Activated CD4-positive, alpha-beta T cell treated with anti-CD3 and anti-CD28 coated beads, Interleukin-10, Interleukin-2, amounts not matched to agents 100 ng/mL and 50 ng/mL, durations not matched to agents 16 hours and 8 hours (primary cell): Measurements from ENCODE around the gene CD86.
A peak's percentile ranks its signal among the peaks of the same experiment; 100 is the strongest.
"Not testable (repeated sequence)": the region's sequence is repeated elsewhere in the genome, so short reads cannot be mapped to it uniquely, and the experiment has no call there.

Experiments
- DNase-seq: peaks from one replicate; pipeline ENCODE4 v3.0.0-alpha.2; 2020

The CD86 gene

GRCh38 chr3:122055215-122055614, at the start of gene CD86:
TSS of gene CD86 (plus strand) at chr3:122055362. CDS start at chr3:122055490, 128 bp downstream.
- DNase-seq: peak; percentile 54

GRCh38 chr3:122006267-122006666, 48.9 kb upstream of the CD86 start:
- DNase-seq: no peak

GRCh38 chr3:122008166-122008565, 47.0 kb upstream of the CD86 start:
- no peak for DNase-seq

GRCh38 chr3:122010506-122010905, 44.7 kb upstream of the CD86 start:
- no peak for DNase-seq

- DNase-seq: no peak
These were observed 43.8 kb upstream of the CD86 start for GRCh38 chr3:122011396-122011795.

GRCh38 chr3:122012821-122013220, 42.3 kb upstream of the CD86 start:
- no peak for DNase-seq

- no peak for DNase-seq
These were observed 41.7 kb upstream of the CD86 start for GRCh38 chr3:122013448-122013925.

GRCh38 chr3:122014741-122015140, 40.4 kb upstream of the CD86 start:
- peak; percentile 83 for DNase-seq

GRCh38 chr3:122019493-122019892, 35.7 kb upstream of the CD86 start:
- no peak for DNase-seq

- DNase-seq: no peak
These were observed 34.1 kb upstream of the CD86 start for GRCh38 chr3:122021037-122021436.

GRCh38 chr3:122021811-122022401, 33.3 kb upstream of the CD86 start, which contains the start of gene ILDR1:
TSS of gene ILDR1 (minus strand) at chr3:122022247. CDS start at chr3:122022077, 170 bp downstream.
- DNase-seq: no peak

GRCh38 chr3:122023335-122023910, 31.7 kb upstream of the CD86 start:
- no peak for DNase-seq

- DNase-seq: no peak
These were observed 30.4 kb upstream of the CD86 start for GRCh38 chr3:122024800-122025199.

GRCh38 chr3:122025296-122025695, 29.9 kb upstream of the CD86 start:
- no peak for DNase-seq

GRCh38 chr3:122030381-122031122, 24.6 kb upstream of the CD86 start:
- DNase-seq: peak; percentile 74

GRCh38 chr3:122031123-122031468, 24.1 kb upstream of the CD86 start:
- no peak for DNase-seq

- no peak for DNase-seq
These were observed 22.6 kb upstream of the CD86 start for GRCh38 chr3:122032531-122032930.

- no peak for DNase-seq
These were observed 22.1 kb upstream of the CD86 start for GRCh38 chr3:122033023-122033422.

- not testable (repeated sequence) for DNase-seq
These were observed 7.9 kb upstream of the CD86 start for GRCh38 chr3:122047296-122047695.

- DNase-seq: not testable (repeated sequence)
These were observed 7.4 kb upstream of the CD86 start for GRCh38 chr3:122047773-122048172.

GRCh38 chr3:122052968-122053367, 2.2 kb upstream of the CD86 start:
- DNase-seq: no peak

GRCh38 chr3:122057671-122058070, 2.5 kb downstream of the CD86 start:
- no peak for DNase-seq

GRCh38 chr3:122058294-122058693, 3.1 kb downstream of the CD86 start:
- DNase-seq: no peak

GRCh38 chr3:122060040-122060698, 5.0 kb downstream of the CD86 start:
- no peak for DNase-seq
